A549 treated with RU486 at 1 μM for 4 hours (cell line): ENCODE data around the gene ARHGAP44. TPM values are rescaled to one million over a fixed set of nuclear protein-coding genes. Genes with fewer than 3 reads are reported as not detected.

Source experiments
- total RNA-seq: library from RNA; stranded (reverse); fragments of 200-300 nt; extraction: Qiagen RNA extraction; gene quantifications from 5 replicates; pipeline ENCODE4 v1.2.3, GENCODE V29; 2022; ENCODE audit warnings: low read depth

The ARHGAP44 gene
- 2.1 to 3.4 TPM (median 2.7 TPM) in 5 replicates for total RNA-seq

GRCh38 chr17:12789481-12790248 is at the start of gene ARHGAP44:
Gene ARHGAP44, plus strand, starts transcription at chr17:12789498. Its CDS starts 341 bp downstream, at chr17:12789839.

GRCh38 chr17:13017655-13018459 is 228.6 kb downstream of the ARHGAP44 start, which contains the start of gene ELAC2:
Gene ELAC2, minus strand, starts transcription at chr17:13018027. Its CDS starts 80 bp downstream, at chr17:13017947.

Other genes with a start within 250 kb of the ARHGAP44 start
- 0.34 to 1.9 TPM (median 1.1 TPM) in 5 replicates for gene MYOCD, start 123.6 kb upstream of the ARHGAP44 start, total RNA-seq
- gene ELAC2, start 228.5 kb downstream of the ARHGAP44 start, total RNA-seq: 103 to 111 TPM (median 106 TPM) in 5 replicates